ENCODE measurements around the gene DDX49. TPM values are rescaled to one million over a fixed set of nuclear protein-coding genes. Genes with fewer than 3 reads are reported as not detected.

Gene DDX49
- total and polyA plus RNA-seq, 9 of the 15 experiments (the other 6 are each of a cell fraction or from before 2014, with no cell fraction given), result 1.1 to 113 (median 45.7) TPM

GRCh38 chr19:18975011-18975410, 55.5 kb downstream of the DDX49 start:
- POLR2A ChIA-PET, result no interaction called here
- ATAC-seq, result no peak
- Histone ChIP-seq H3K36me3 (ENCODE audit: control insufficient read depth, insufficient read depth, low read length) (no peaks in the 10 kb centered on the region), H4K20me1 (replicated peaks; ENCODE audit: control insufficient read depth, insufficient read depth, low read length) (no peaks in the 10 kb centered on the region), H3K4me2 (ENCODE audit: insufficient read depth, low read length) (no peak overlapping the region), H3K27ac (ENCODE audit: extremely low read depth, low read depth, low read length) (no peak overlapping the region), H2AFZ (ENCODE audit: low read depth, low read length) (no peak overlapping the region), H3K4me3 (no peak overlapping the region), H3K9me1 (ENCODE audit: control insufficient read depth, insufficient read depth, low read length) (no peaks in the 10 kb centered on the region), H3K27me3 (ENCODE audit: control insufficient read depth in 2 of 2, insufficient read depth in 2 of 2, low read length in 2 of 2) (no peaks in the 10 kb centered on the region; a peak in 1 of 5 replicates), H3K79me2 (ENCODE audit: control insufficient read depth, insufficient read depth, low read length) (no peaks in the 10 kb centered on the region), H3K9me3 (replicated peaks; ENCODE audit: control insufficient read depth, insufficient read depth, low read depth, low read length) (no peaks in the 10 kb centered on the region), H3K4me1 (replicated peaks in 1 of 2; ENCODE audit: control insufficient read depth in 2 of 2, insufficient read depth in 2 of 2, low read length in 2 of 2) (peaks cover 9 to 12% of the 10 kb centered on the region in 2 experiments), H3K9ac (ENCODE audit: insufficient read depth in 1 of 2, low read depth in 2 of 2, low read length in 2 of 2) (no peak overlapping the region)
- CTCF ChIA-PET (ENCODE audit: low intra/inter-chr PET ratio), result no interaction called here
- BruUV-seq (replicated peaks), result no TSS peak
- WGBS (ENCODE audit: insufficient coverage, low coverage, missing lambda C conversion rate), result 86% methylated on average over 3 of the region's 3 CpGs
- in situ Hi-C loops (cut with MboI), result no loop called here
- intact Hi-C loops (cut with micrococcal nuclease), result no loop called here
- FAIRE-seq, result no peak
- TF ChIP-seq, protein P1, sequence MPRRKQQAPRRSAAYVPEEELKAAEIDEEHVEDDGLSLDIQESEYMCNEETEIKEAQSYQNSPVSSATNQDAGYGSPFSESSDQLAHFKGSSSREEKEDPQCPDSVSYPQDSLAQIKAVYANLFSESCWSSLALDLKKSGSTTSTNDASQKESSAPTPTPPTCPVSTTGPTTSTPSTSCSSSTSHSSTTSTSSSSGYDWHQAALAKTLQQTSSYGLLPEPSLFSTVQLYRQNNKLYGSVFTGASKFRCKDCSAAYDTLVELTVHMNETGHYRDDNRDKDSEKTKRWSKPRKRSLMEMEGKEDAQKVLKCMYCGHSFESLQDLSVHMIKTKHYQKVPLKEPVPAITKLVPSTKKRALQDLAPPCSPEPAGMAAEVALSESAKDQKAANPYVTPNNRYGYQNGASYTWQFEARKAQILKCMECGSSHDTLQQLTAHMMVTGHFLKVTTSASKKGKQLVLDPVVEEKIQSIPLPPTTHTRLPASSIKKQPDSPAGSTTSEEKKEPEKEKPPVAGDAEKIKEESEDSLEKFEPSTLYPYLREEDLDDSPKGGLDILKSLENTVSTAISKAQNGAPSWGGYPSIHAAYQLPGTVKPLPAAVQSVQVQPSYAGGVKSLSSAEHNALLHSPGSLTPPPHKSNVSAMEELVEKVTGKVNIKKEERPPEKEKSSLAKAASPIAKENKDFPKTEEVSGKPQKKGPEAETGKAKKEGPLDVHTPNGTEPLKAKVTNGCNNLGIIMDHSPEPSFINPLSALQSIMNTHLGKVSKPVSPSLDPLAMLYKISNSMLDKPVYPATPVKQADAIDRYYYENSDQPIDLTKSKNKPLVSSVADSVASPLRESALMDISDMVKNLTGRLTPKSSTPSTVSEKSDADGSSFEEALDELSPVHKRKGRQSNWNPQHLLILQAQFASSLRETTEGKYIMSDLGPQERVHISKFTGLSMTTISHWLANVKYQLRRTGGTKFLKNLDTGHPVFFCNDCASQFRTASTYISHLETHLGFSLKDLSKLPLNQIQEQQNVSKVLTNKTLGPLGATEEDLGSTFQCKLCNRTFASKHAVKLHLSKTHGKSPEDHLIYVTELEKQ (CRISPR knock-in tag; IDR thresholded peaks at IDR 0.05), result no peak
- no peak for TF ChIP-seq ZNF354B (CRISPR knock-in tag; IDR thresholded peaks at IDR 0.05)
- no peak for TF ChIP-seq ADNP (tag; IDR thresholded peaks at IDR 0.05)
- no peak for TF ChIP-seq MGA (IDR thresholded peaks at IDR 0.05)
- no peak for TF ChIP-seq BDP1 (IDR thresholded peaks at IDR 0.05; ENCODE audit: insufficient read depth, insufficient read length)
- TF ChIP-seq ZNF384 (IDR thresholded peaks at IDR 0.05; ENCODE audit: low read depth, low read length), result peak; percentile 33; the same call in 1 of the 2 replicates
- TF ChIP-seq ZNF133 (CRISPR knock-in tag; IDR thresholded peaks at IDR 0.05), result no peak
- DNase-seq (ENCODE audit: extremely low read depth in 1 of 4, low spot score in 3 of 4), result no peak

All from K562 (cell line).